WI38 (cell line): ENCODE measurements around the gene C14orf180.

Experiments
- H3K4me3 ChIP-seq: 2 replicates; pipeline ENCODE4 v1.5.1; 2011; ENCODE audit warnings: low read depth, mild to moderate bottlenecking, control low read depth, low read length
- CTCF ChIP-seq: IDR thresholded peaks from 2 replicates; pipeline ENCODE4 v1.5.1; 2012; ENCODE audit warnings: low read depth, mild to moderate bottlenecking, control low read depth, low read length

Gene C14orf180

GRCh38 chr14:104547310-104547997, 32.1 kb upstream of the C14orf180 start:
- no peak for TF ChIP-seq CTCF
- no peak overlapping the region for H3K4me3 ChIP-seq

DNA sequence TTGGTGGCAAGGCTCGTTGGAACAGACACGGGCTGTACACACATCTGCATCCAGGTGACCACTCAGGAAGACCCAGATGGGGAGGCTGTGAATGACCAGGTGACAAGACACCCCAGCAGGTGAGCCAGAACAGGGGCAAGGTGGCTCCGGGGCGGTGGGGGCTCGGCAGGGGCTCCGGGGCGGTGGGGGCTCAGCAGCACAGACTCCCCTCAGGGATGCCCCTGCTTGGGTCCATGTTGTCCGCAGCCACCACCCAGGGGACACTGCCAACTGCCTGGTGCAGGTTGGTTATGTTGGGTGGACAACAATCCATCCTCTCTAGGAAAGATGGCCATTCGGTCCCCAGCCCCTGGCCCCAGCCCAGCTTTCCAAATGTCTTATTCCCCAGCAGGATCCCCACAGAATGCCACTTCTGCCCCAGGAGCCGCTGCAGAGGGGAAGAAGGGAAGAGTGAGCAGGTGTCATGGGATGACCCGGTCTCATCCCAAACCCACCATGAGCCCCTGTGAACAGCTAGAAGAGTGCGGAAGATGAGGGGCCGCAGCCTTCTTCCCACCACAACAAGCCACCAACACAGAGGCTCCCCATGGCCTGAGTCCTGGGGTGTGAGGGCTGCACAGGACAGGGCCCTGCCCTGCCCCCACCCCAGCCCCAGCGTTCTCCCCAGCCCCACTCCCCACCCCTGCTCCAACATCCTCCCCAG, 31.4 kb upstream of the C14orf180 start:
- TF ChIP-seq CTCF: no peak
- H3K4me3 ChIP-seq: no peak overlapping the region

- no peak overlapping the region for H3K4me3 ChIP-seq
- TF ChIP-seq CTCF: no peak
Observed at GRCh38 chr14:104548802-104549535, 30.6 kb upstream of the C14orf180 start.

DNA sequence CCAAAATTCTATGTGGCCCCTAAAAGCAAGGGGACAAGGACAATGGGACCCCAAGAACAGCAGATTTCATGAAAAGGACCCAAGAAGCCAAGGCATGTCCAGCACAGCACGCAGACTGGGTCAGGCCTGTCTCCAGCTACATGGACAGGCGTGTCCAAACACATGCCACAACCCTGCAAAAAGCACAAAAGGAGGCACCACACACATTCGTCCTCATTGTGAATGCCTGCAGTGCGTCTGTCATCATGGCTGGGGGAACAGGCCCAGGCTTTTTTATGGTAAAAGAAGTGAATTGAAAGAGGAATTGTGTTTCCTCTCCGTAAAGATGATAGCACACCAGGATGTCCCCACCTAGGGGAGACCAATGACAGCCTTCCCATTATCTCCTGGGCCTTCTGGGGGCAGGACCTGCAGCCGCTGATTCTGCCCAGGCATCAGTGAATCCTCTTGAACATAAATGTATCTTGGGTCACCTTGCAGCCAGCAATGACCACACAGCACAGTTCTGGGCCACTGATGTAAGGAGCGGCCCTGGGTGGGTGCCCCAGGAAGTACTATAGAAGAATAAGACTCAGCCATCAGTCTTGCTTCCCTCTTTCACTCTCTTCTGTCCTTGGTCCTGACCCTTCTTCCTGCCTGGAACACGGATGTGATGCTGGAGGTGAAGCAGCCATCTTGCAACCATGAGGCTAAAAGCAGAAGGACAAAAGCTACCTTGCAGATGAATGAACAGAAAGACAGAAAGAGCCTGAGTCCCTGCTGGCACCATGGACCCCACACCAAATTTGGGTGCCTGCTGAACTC, 29.8 kb upstream of the C14orf180 start:
- TF ChIP-seq CTCF: no peak
- no peak overlapping the region for H3K4me3 ChIP-seq

DNA sequence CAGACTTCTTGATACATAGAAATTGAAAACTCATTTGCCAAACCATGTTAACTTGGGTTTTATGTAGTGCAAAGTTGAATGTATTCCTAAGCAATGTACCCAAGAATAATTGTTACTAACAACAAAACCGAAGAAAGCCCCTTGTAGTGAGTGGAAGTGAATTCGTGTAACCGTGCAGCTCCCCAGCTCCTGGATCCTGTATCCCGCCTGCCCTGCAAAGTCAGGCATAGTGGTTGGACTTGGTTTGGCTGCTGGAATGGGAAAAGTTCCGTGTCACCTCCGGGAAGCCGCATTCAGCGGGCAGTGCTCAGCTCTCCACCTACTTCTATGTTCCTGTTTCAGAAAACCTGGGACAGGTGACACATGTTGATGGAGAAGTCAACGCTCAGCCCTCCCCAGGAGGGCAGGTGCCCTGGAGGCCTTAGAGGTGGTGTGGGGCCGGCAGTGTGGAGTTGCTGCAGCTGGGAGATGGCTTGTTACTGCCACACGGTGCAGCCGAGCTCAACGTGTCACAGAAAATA, 29.2 kb upstream of the C14orf180 start:
- no peak for TF ChIP-seq CTCF
- H3K4me3 ChIP-seq: no peak overlapping the region

DNA sequence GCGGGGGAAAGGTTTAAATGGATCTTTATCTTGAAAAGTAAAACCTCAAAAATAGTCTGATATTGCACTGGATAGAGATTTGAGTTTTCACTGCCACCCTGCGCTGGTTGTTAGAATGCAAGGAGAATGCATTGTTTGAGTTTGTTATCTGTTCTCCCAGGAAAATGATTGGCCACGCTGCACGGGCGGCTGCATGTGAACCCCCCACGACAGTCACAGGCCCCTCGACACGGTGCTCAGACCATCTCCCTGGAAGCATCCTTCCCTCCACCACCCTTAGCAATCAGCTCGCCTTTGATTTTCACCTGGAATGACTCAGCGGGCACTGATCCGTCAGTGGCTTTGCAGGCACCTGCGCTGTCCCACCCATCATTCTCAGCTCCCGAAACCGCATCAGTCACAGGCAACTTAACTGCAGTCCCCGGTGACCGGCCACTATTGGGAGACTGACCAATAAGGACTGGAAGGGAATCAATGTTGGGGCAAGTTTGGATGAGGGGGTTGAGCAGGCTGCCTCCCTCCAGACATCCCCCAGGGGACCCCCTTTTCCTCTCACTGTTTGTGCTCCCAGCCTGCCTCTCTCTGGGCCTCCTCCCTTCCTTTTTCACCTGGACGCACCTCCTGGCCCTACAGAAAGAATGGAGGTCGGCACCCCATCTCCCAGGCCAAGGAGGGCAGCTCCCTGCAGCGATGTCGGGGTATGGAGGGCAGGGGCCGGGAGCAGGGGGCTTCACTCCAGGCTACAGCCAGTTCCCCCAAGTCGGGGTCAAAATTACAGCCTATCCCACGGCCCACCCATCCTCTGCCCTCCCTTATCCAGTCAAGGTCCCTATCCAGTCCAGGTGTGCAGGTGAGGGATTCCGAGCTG, 28.5 kb upstream of the C14orf180 start:
- no peak for TF ChIP-seq CTCF
- no peak overlapping the region for H3K4me3 ChIP-seq
